ENCODE data around the gene DNAJC4. TPM values are rescaled to one million over a fixed set of nuclear protein-coding genes. Genes with fewer than 3 reads are reported as not detected.

DNAJC4 gene
- total and polyA plus RNA-seq, 2 of the 8 experiments (the other 6 are each of a cell fraction or from before 2014, with no cell fraction given) = 14.6 to 31.0 TPM

DNA sequence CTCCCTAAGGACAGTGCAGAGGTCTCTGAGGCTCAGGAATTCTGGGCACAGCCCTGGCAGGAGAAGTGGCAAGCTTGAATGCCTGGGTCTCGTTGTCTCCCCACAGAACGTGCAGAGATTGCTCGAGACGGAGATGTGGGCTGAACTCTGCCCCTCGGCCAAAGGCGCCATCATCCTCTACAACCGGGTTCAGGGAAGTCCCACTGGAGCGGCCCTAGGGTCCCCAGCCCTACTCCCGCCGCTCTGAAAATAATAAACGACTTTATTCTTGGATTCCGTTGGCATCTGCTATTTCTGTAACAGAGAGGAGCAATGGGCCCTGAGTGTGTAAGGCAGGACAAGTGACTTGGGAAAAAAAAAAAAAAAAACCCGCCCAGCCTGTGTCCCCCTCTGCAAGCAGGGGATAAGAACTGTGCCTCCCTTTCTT is 591 bp upstream of the DNAJC4 start:
- FAIRE-seq = no peak
- Histone ChIP-seq H3K23ac (ENCODE audit: insufficient read length) (no peak overlapping the region), H4K20me1 (replicated peaks in 1 of 2; ENCODE audit: control insufficient read depth in 1 of 2, insufficient read depth in 2 of 2, low read length in 2 of 2) (peaks cover 0 to 2% of the 10 kb centered on the region in 2 experiments), H2BK120ac (replicated peaks; ENCODE audit: low read depth, low read length) (no peak overlapping the region), H3K4me3 (ENCODE audit: extremely low read depth in 1 of 4, insufficient read depth in 2 of 4, low read depth in 3 of 4, low read length in 4 of 4) (peak overlapping the region; percentile 70 to 80 (median 76); a peak in 7 of 8 replicates), H3K4me2 (ENCODE audit: insufficient read depth in 1 of 2, low read depth in 2 of 2, low read length in 2 of 2) (peak overlapping the region; percentile 87 to 97), H3K14ac (ENCODE audit: insufficient read length) (no peak overlapping the region), H3K27me3 (replicated peaks in 1 of 4; ENCODE audit: control insufficient read depth in 3 of 4, extremely low read depth in 1 of 4, insufficient read depth in 3 of 4, low read length in 3 of 4) (peaks cover 0 to 9% (median 6%) of the 10 kb centered on the region in 4 experiments; a peak in 4 of 7 replicates), H3K79me2 (ENCODE audit: control insufficient read depth in 1 of 2, insufficient read depth in 2 of 2, low read length in 2 of 2) (no peaks in the 10 kb centered on the region), H2AK5ac (ENCODE audit: low read depth, low read length) (no peak overlapping the region), H2BK5ac (ENCODE audit: low read depth, low read length) (no peak overlapping the region), H3K9me3 (ENCODE audit: insufficient read depth in 2 of 2, low read depth in 1 of 2, low read length in 1 of 2) (no peaks in the 10 kb centered on the region), H3K18ac (ENCODE audit: extremely low read depth, low read length) (peak overlapping the region; percentile 71), H2BK12ac (ENCODE audit: low read depth, low read length) (no peak overlapping the region), H3K79me1 (ENCODE audit: low read depth, low read length) (no peaks in the 10 kb centered on the region; the same call in 1 of the 2 replicates), H4K91ac (replicated peaks; ENCODE audit: insufficient read length, low read length) (no peak overlapping the region), H3K4me1 (replicated peaks in 1 of 4; ENCODE audit: control insufficient read depth in 3 of 4, insufficient read depth in 4 of 4, low read length in 3 of 4) (peaks cover 0 to 37% (median 18%) of the 10 kb centered on the region in 4 experiments; a peak in 6 of 7 replicates), H4K5ac (ENCODE audit: insufficient read length, low read depth, low read length) (no peak overlapping the region), H2BK20ac (ENCODE audit: low read length) (no peak overlapping the region), H2AFZ (ENCODE audit: low read length) (no peak overlapping the region), H4K8ac (ENCODE audit: extremely low read depth, insufficient read depth, low read length) (peak overlapping the region; percentile 73; the same call in 1 of the 2 replicates), H3K27ac (ENCODE audit: low read depth, low read length) (no peak overlapping the region), H3K23me2 (ENCODE audit: low read depth, low read length) (peaks cover 21% of the 10 kb centered on the region), H3K4ac (replicated peaks; ENCODE audit: insufficient read length, low read depth, low read length) (no peak overlapping the region), H3K36me3 (ENCODE audit: control insufficient read depth in 2 of 4, insufficient read depth in 4 of 4, low read length in 3 of 4) (no peaks in the 10 kb centered on the region), H3K9ac (replicated peaks in 1 of 4; ENCODE audit: extremely low read depth in 1 of 4, low read depth in 3 of 4, low read length in 3 of 4) (no peak overlapping the region; a peak in 1 of 7 replicates), H3K56ac (replicated peaks; ENCODE audit: insufficient read length, low read depth, low read length) (no peak overlapping the region), H2BK15ac (ENCODE audit: low read length) (no peak overlapping the region)
- 67% methylated on average over 12 of the region's 13 CpGs; no CpG with 5 or more reads in 1 of the 2 experiments for WGBS, 2 experiments (ENCODE audit: extremely low coverage in 1 of 2, insufficient coverage in 1 of 2, insufficient read length in 1 of 2, insufficient replicate concordance in 2 of 2, low coverage in 1 of 2, low lambda C conversion rate in 2 of 2, missing lambda C conversion rate in 1 of 2)
- no peak for DNase-seq (ENCODE audit: low read depth in 1 of 2, low spot score in 2 of 2)
- ChIA-PET CTCF (ENCODE audit: partially characterized antibody) (interaction anchor here (1.0 to 8.6 kb wide), 2 partner anchors 23 to 39 kb away, joined by 5 to 51 read pairs; partner anchors contain the start of gene FERMT3), POLR2A (ENCODE audit: partially characterized antibody) (interaction anchor here (0.9 to 11.9 kb wide), 3 partner anchors 17 to 38 kb away, joined by 3 to 190 read pairs (median 3); partner anchors contain the start of genes FERMT3, FKBP2, PLCB3 and PPP1R14B)
- TF ChIP-seq GABPA (IDR thresholded peaks at IDR 0.05; ENCODE audit: borderline replicate concordance, insufficient read depth, low read length) = no peak
- TF ChIP-seq ZNF274 (IDR thresholded peaks at IDR 0.05; ENCODE audit: borderline replicate concordance, extremely low read depth, low read length) = no peak
- no peak for TF ChIP-seq TEAD4 (IDR thresholded peaks at IDR 0.05; ENCODE audit: low read depth, low read length)
- TF ChIP-seq TAF7 (optimal IDR thresholded peaks at IDR 0.05; ENCODE audit: borderline replicate concordance, low read depth, low read length) = peak; percentile 22
- TF ChIP-seq, protein P1, sequence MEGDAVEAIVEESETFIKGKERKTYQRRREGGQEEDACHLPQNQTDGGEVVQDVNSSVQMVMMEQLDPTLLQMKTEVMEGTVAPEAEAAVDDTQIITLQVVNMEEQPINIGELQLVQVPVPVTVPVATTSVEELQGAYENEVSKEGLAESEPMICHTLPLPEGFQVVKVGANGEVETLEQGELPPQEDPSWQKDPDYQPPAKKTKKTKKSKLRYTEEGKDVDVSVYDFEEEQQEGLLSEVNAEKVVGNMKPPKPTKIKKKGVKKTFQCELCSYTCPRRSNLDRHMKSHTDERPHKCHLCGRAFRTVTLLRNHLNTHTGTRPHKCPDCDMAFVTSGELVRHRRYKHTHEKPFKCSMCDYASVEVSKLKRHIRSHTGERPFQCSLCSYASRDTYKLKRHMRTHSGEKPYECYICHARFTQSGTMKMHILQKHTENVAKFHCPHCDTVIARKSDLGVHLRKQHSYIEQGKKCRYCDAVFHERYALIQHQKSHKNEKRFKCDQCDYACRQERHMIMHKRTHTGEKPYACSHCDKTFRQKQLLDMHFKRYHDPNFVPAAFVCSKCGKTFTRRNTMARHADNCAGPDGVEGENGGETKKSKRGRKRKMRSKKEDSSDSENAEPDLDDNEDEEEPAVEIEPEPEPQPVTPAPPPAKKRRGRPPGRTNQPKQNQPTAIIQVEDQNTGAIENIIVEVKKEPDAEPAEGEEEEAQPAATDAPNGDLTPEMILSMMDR (IDR thresholded peaks at IDR 0.05; ENCODE audit: control extremely low read depth in 1 of 3, insufficient read depth in 1 of 3, low read depth in 1 of 3, low read length in 3 of 3) = no peak

All from H1 (cell line).